ENCODE results near the gene SEC14L5.

Gene SEC14L5

GRCh38 chr16:4935241-4935855 lies 22.8 kb upstream of the SEC14L5 start:
- TF ChIP-seq CTCF (IDR thresholded peaks at IDR 0.05; ENCODE audit: low read depth, low read length, missing control alignments) = no peak
- DNase-seq (ENCODE audit: low read depth) = no peak
- in situ Hi-C loops (cut with HindIII; ENCODE audit: low sequenced_read_pairs) = no loop called here
- no peak overlapping the region for H3K4me3 ChIP-seq (ENCODE audit: low read depth, low read length)

GRCh38 chr16:4936181-4936990 lies 21.7 kb upstream of the SEC14L5 start:
- in situ Hi-C loops (cut with HindIII; ENCODE audit: low sequenced_read_pairs) = no loop called here
- H3K4me3 ChIP-seq (ENCODE audit: low read depth, low read length) = peak overlapping the region; percentile 53
- TF ChIP-seq CTCF (IDR thresholded peaks at IDR 0.05; ENCODE audit: low read depth, low read length, missing control alignments) = no peak
- no peak for DNase-seq (ENCODE audit: low read depth)

- in situ Hi-C loops (cut with HindIII; ENCODE audit: low sequenced_read_pairs) = no loop called here
- DNase-seq (ENCODE audit: low read depth) = no peak
- H3K4me3 ChIP-seq (ENCODE audit: low read depth, low read length) = peak within 1 kb of the TSS; percentile 53
- TF ChIP-seq CTCF (IDR thresholded peaks at IDR 0.05; ENCODE audit: low read depth, low read length, missing control alignments) = no peak
Observed at GRCh38 chr16:4936991-4937781, 20.9 kb upstream of the SEC14L5 start, which contains the start of gene PPL. Gene PPL (minus strand): TSS chr16:4937148. CDS start chr16:4937045, 103 bp downstream.

- in situ Hi-C loops (cut with HindIII; ENCODE audit: low sequenced_read_pairs) = no loop called here
- no peak for TF ChIP-seq CTCF (IDR thresholded peaks at IDR 0.05; ENCODE audit: low read depth, low read length, missing control alignments)
- no peak for DNase-seq (ENCODE audit: low read depth)
- no peak overlapping the region for H3K4me3 ChIP-seq (ENCODE audit: low read depth, low read length)
Observed at GRCh38 chr16:4937782-4938682, 20.1 kb upstream of the SEC14L5 start.

- H3K4me3 ChIP-seq (ENCODE audit: low read depth, low read length) = no peak overlapping the region
- no peak for DNase-seq (ENCODE audit: low read depth)
- in situ Hi-C loops (cut with HindIII; ENCODE audit: low sequenced_read_pairs) = no loop called here
- TF ChIP-seq CTCF (IDR thresholded peaks at IDR 0.05; ENCODE audit: low read depth, low read length, missing control alignments) = no peak
Observed at GRCh38 chr16:4938683-4939030, 19.5 kb upstream of the SEC14L5 start.

Data from astrocyte of the cerebellum (primary cell).